HTERT RPE-1 (cell line): Measurements from ENCODE around the gene PYGO2.
"Not testable (repeated sequence)": the region's sequence is repeated elsewhere in the genome, so short reads cannot be mapped to it uniquely, and the experiment has no call there.

ENCODE experiments used
- in situ Hi-C: fragments of 300-500 bp; cut with MboI; formaldehyde crosslinking; loops from 4 replicates; pipeline ENCODE4 v1.14.3; 2020; ENCODE audit warnings: low sequenced_read_pairs

The PYGO2 gene

DNA sequence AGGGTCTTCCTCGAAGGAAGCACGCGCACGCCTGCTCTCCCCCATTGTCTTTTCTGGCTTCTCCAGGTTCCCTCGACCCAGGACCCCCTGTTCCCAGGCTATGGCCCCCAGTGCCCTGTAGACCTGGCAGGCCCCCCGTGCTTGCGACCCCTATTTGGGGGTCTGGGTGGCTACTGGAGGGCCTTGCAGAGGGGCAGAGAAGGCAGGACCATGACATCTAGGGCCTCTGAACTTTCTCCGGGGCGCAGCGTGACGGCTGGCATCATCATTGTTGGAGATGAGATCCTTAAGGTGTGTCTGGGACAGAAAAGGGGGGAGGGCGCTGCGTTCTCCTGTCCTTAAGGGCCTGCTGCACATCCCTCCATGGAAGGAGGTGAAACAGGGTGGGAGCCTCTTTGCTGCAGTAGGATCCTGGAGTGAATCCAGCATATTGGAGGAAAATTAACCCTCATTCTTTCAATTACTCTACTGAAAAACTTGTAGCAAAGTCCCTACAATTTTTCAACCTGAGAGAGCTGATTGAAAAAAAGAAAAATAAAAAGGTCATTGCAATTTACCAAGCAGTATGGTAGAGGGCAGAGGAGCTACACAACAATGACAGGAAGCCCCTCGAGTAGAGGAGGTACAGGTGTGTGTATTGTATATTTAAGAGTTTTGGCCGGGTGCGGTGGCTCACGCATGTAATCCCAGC is 22.3 kb upstream of the PYGO2 start:
- in situ Hi-C loops: no loop called here

DNA sequence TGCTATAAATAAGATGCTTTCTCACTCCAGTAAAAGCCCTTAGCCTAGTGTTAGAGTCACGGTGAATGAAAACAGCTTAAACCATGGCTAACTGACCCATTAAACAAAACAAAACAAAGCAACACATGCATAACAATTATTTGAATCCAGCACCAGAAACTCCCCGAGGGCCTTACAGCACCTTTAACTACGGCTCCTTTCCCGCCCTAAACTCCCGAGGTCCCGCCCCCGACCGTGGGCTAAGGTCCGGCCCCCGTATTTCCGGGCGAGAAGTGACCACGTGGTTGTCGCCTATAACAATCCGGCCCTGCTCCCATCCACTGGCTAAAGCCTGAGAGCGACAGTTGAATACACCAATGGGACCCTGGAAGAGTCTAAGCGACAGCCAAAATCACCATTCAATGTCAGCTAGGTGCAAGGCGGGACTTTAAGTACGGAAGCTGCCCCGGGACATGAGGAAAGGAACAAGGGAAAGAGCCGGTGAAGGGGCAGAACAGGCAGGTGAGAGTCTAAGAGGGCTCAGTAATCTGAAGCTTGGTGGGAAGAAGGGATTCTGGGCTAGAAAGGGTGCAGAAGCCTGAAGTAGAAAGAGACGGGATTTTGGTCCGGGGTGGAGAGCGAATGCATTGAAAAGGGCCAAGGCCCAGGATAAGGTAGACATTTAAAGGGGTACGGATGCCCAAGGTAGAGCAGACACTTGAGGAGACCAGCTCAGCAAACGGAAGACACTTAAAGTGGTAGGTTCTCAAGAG is 21.5 kb upstream of the PYGO2 start, which contains the start of gene FLAD1:
Gene FLAD1 (plus strand): TSS at position 448 of the 752 bp plus-strand sequence. CDS start 351 bp downstream, outside the sequence.
- in situ Hi-C loops: no loop called here

GRCh38 chr1:154982341-154982740 is 20.8 kb upstream of the PYGO2 start:
- in situ Hi-C loops: no loop called here

- in situ Hi-C loops: no loop called here
These were observed 16.8 kb upstream of the PYGO2 start for GRCh38 chr1:154978360-154978759.

GRCh38 chr1:154977762-154978161 is 16.2 kb upstream of the PYGO2 start:
- in situ Hi-C loops: not testable (repeated sequence)

- in situ Hi-C loops: no loop called here
These were observed 14.0 kb upstream of the PYGO2 start for GRCh38 chr1:154975409-154976059.

DNA sequence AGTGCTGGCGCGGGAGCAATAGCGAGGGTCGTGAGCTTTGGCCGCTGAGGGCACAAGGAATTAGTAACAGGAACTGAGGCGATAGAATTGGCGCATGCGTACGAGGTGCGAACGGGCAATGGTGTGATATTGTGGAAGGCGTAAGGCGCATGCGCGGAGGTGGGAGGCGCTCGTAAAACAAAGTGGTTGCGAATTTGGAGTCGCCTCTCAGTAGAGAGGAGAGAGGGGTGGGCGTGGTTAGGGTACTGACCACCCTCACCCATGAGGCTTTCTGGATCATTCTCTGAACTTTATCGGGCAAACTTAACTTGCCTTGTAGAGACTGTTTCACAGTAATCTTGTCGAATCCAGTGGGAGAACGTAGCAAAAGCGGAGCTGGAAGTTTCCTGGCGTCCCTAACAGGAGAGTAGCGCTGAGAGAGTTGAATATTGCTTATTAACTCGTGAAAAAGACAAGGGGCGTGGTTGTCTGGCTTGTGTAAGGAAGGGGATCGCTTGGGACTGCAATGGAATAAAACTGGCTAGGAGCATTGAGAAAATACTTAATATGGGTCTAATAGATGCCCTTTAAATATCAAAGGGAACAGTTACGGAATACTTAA is 13.3 kb upstream of the PYGO2 start:
- in situ Hi-C loops: no loop called here

GRCh38 chr1:154974102-154974807 is 12.7 kb upstream of the PYGO2 start, which contains the start of gene CKS1B:
CKS1B (plus strand) TSS chr1:154974681; CDS start chr1:154974746, 65 bp downstream.
- in situ Hi-C loops: no loop called here

- in situ Hi-C loops: no loop called here
These were observed 11.9 kb upstream of the PYGO2 start for GRCh38 chr1:154973344-154974101.

GRCh38 chr1:154972517-154973343 is 11.1 kb upstream of the PYGO2 start:
- in situ Hi-C loops: no loop called here

GRCh38 chr1:154972213-154972516 is 10.6 kb upstream of the PYGO2 start:
- in situ Hi-C loops: no loop called here

DNA sequence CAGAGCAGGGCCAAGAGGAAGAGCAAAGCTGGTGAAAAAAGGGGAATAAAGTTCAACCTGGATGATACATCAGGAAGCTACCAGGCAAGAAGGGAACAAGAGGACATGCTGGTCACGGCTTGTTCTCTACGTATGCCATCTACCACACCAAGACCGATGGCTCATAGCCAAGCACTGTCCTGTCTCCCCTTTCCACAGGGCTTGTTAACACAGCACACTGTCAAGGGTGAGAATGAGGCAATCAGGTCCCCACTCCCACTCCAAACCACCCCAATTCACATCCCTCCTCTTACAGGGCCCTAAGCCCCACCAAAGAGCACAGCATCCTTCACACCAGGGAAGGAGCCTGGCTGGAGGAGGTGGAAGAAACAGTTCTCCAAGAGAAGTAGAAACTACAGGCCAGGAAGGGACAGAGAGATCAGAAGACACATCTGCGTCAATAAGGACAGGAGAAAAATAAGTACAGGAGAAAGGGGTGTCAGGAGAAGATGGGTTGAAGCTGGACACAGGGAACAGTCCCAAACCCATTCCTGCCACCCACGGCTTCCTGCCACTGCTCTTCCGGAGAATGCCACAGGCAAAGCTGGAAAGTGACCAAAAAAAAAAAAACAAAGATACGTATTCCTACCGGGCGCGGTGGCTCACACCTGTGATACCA is 9.9 kb upstream of the PYGO2 start:
- in situ Hi-C loops: no loop called here

DNA sequence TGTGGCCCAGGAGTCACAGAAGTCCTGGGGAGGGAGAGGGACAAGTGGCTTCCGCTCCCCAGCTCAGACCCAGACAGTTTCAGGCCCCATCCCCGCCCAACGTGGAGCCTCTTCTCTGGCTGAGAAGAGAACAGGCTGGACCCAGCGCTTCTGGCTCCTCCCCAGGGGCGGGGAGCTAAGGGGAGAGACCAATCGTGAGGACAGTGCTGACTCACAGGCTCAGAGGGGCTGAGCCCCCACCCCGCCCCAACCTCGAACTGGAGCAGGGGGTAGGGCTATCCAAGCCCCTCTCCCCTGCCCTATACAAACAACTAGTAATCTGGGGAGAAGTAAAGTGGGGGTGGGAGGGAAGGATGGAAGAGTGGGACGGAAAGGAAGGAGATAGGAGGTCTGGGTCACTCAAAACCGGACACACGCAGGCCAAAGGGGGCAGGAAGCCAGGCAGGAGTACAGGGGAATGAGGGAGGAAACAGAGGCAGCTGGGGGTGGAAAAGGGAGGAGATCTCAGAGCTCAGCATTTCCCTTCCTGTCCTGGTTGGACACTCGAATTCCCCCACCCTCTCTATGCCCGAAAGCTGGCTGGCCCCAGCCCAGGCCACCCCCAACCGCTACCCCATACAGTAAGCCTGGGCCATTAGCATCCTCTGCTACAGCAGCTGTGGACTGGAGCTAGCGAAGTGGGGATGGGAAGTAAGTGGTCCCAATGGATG is 9.2 kb upstream of the PYGO2 start, which contains the start of gene SHC1:
Gene SHC1 (minus strand): TSS at position 117 of the 710 bp plus-strand sequence. CDS start 221 bp downstream, outside the sequence.
- in situ Hi-C loops: no loop called here

DNA sequence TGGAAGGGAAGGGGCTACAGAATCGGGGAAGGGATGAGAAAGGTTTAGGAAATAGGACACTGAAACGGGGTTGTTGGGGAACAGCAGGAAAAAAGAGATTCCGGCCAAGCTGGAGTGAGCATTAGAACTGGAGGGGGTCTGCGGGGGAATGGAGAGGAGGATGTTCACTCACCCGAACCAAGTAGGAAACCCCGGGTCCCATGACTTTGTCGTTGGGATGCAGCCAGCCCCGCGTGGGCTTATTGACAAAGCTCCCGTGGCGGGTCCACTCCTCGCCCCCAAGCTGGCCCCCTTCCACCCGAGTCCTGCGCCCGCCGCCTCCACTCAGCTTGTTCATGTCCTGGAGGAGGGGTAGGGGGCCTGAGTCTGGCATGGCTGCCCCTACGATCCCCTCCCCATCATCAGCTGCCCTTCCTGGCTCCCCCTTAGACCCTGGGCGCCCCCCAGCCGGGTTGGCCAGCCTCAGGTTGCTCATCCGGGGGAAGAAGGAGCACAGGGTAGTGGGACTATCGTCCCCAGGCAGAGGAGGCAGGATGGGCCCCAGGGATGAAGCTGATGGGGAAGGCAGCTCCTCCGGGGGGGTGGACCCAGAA is 8.4 kb upstream of the PYGO2 start:
- in situ Hi-C loops: no loop called here

GRCh38 chr1:154969246-154969645 is 7.7 kb upstream of the PYGO2 start:
- in situ Hi-C loops: no loop called here

DNA sequence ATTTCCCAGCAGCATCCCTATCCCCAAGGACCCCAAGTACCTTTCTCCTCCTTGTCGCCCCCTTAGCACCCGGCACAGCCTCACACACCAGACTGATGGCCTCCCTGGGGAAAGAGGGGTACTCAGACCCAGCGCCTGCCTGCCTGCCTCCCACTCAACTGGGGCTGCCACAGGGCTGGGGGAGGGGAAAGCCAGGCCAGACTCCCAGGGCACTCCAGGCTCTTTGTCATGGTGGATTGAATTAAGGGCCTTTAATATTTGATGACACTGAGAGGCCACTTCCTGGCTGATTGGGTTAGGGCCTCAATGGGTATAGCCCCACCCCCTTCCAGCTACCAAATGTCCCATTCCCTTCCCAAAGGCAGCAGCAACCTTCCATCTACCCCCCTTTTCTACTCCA is 7.1 kb upstream of the PYGO2 start:
- in situ Hi-C loops: no loop called here

- in situ Hi-C loops: no loop called here
These were observed 5.9 kb upstream of the PYGO2 start for GRCh38 chr1:154967331-154967950.
